HepG2 (cell line): ENCODE data around the gene MBD3L2. TPM values are rescaled to one million over a fixed set of nuclear protein-coding genes. Genes with fewer than 3 reads are reported as not detected.

Experiments used
- DNMT3B ChIP-seq: conservative IDR thresholded peaks from 2 replicates; pipeline ENCODE4 v1.6.1; 2016; ENCODE audit warnings: missing biosample characterization, control low read depth
- GMEB2 ChIP-seq: IDR thresholded peaks from 2 replicates; pipeline ENCODE4 v1.6.1; 2016; ENCODE audit warnings: missing biosample characterization, missing genetic modification reagents, low read depth
- HOMEZ ChIP-seq: IDR thresholded peaks from 2 replicates; pipeline ENCODE4 v1.6.1; 2016; ENCODE audit warnings: low read depth
- MED8 ChIP-seq: sonication (generic); formaldehyde crosslinking; IDR thresholded peaks from 2 replicates; pipeline ENCODE4 v1.8.1; 2023; ENCODE audit warnings: mild to moderate bottlenecking, missing genetic modification reagents; ENCODE audit not compliant: insufficient replicate concordance
- NFKBIZ ChIP-seq: IDR thresholded peaks from 2 replicates; pipeline ENCODE4 v1.6.1; 2018; ENCODE audit warnings: missing genetic modification reagents, missing compliant biosample characterization
- NFYB ChIP-seq: sonication (generic); formaldehyde crosslinking; IDR thresholded peaks from 2 replicates; pipeline ENCODE4 v1.4.0; 2020; ENCODE audit warnings: missing genetic modification reagents
- NR2F2 ChIP-seq: IDR thresholded peaks from 2 replicates; pipeline ENCODE4 v1.6.1; 2012; ENCODE audit warnings: low read depth, inconsistent platforms, borderline replicate concordance
- NRL ChIP-seq: sonication (generic); formaldehyde crosslinking; IDR thresholded peaks from 2 replicates; pipeline ENCODE4 v1.5.0; 2020; ENCODE audit warnings: missing genetic modification reagents, mild to moderate bottlenecking, moderate library complexity, borderline replicate concordance
- ZBTB40 ChIP-seq, 2 experiments: fragments of 450-650 bp in 1 of 2; sonication (generic) in 1 of 2; formaldehyde crosslinking in 1 of 2; IDR thresholded peaks; 2 replicates each; pipeline versions ENCODE4 v1.6.1 to v1.8.0; 2016 to 2022; ENCODE audit warnings: antibody characterized with exemption in 1 of 2, mild to moderate bottlenecking in 1 of 2, missing genetic modification reagents in 1 of 2
- ZFP36L1 ChIP-seq: sonication (generic); formaldehyde crosslinking; IDR thresholded peaks from 2 replicates; pipeline ENCODE4 v1.8.0; 2022; ENCODE audit warnings: mild to moderate bottlenecking, missing genetic modification reagents, moderate library complexity
- ZKSCAN1 ChIP-seq: fragments of 150-350 bp; IDR thresholded peaks from 2 replicates; pipeline ENCODE4 v1.6.1; 2014; ENCODE audit warnings: low read length
- ZNF282 ChIP-seq: fragments of 450-650 bp; IDR thresholded peaks from 2 replicates; pipeline ENCODE4 v1.6.1; 2018; ENCODE audit not compliant: partially characterized antibody
- ZNF367 ChIP-seq: sonication (generic); formaldehyde crosslinking; IDR thresholded peaks from 2 replicates; pipeline ENCODE4 v1.4.0; 2020; ENCODE audit warnings: missing genetic modification reagents, borderline replicate concordance
- ZNF570 ChIP-seq: sonication (generic); formaldehyde crosslinking; IDR thresholded peaks from 2 replicates; pipeline ENCODE4 v1.4.0; 2020; ENCODE audit warnings: mild to moderate bottlenecking, missing genetic modification reagents, borderline replicate concordance
- ZNF660 ChIP-seq: sonication (generic); formaldehyde crosslinking; IDR thresholded peaks from 2 replicates; pipeline ENCODE4 v1.5.1; 2020; ENCODE audit warnings: mild to moderate bottlenecking, low read depth, missing genetic modification reagents, borderline replicate concordance
- ZNF740 ChIP-seq: sonication (generic); formaldehyde crosslinking; IDR thresholded peaks from 2 replicates; pipeline ENCODE4 v1.4.0; 2020; ENCODE audit warnings: missing genetic modification reagents
- ZNF768 ChIP-seq: sonication (generic); formaldehyde crosslinking; IDR thresholded peaks from 2 replicates; pipeline ENCODE4 v1.4.0; 2020; ENCODE audit warnings: missing genetic modification reagents
- polyA plus RNA-seq, 8 experiments: library from polyadenylated mRNA; depleted of rRNA in 3 of 8; stranded (reverse) in 7 of 8; unstranded in 1 of 8; fragments of >200 nt; fragmentation: Illumina TruSeq in 4 of 8; extraction: Trizol in 4 of 8; gene quantifications; 2 replicates each; pipeline versions ENCODE4 v1.2.1 to v1.2.3, GENCODE V29; 2011 to 2016; ENCODE audit warnings: low read depth in 4 of 8, missing spikeins in 1 of 8, mixed read lengths in 1 of 8; ENCODE audit not compliant: insufficient read depth in 1 of 8
- total RNA-seq, 5 experiments: library from RNA; depleted of rRNA; stranded (reverse); fragments of >200 nt; fragmentation: Illumina TruSeq; extraction: Trizol; gene quantifications; 2 replicates each; pipeline ENCODE4 v1.2.3, GENCODE V29; 2016; ENCODE audit warnings: low read depth in 1 of 5

Gene MBD3L2
- total and polyA plus RNA-seq, 2 of the 13 experiments (the other 11 are each of a cell fraction or from before 2014, with no cell fraction given), result not detected

GRCh38 chr19:7098701-7099596 lies 49.8 kb downstream of the MBD3L2 start (continued):
- TF ChIP-seq ZNF768 (CRISPR knock-in tag), result peak; percentile 23; the same call in 1 of the 2 replicates
- no peak for TF ChIP-seq NR2F2
- TF ChIP-seq ZBTB40 (IDR thresholded peaks at IDR 0.05), result no peak
- TF ChIP-seq ZBTB40 (CRISPR knock-in tag; IDR thresholded peaks at IDR 0.05), result no peak
- no peak for TF ChIP-seq GMEB2 (CRISPR knock-in tag)
- TF ChIP-seq HOMEZ (CRISPR knock-in tag), result no peak
- TF ChIP-seq ZFP36L1 (CRISPR knock-in tag), result no peak
- no peak for TF ChIP-seq ZKSCAN1
- no peak for TF ChIP-seq NFYB (CRISPR knock-in tag)
- TF ChIP-seq ZNF660 (CRISPR knock-in tag), result no peak
- TF ChIP-seq NRL (CRISPR knock-in tag), result peak; percentile 70
- no peak for TF ChIP-seq NFKBIZ (CRISPR knock-in tag)
- no peak for TF ChIP-seq DNMT3B
- TF ChIP-seq ZNF570, result no peak
- no peak for TF ChIP-seq ZNF740
- no peak for TF ChIP-seq ZNF282
- TF ChIP-seq MED8 (CRISPR knock-in tag), result peak; percentile 62
- no peak for TF ChIP-seq ZNF367 (CRISPR knock-in tag)
